ENCODE results near the gene BTN1A1. TPM values are rescaled to one million over a fixed set of nuclear protein-coding genes. Genes with fewer than 3 reads are reported as not detected.

BTN1A1 gene
- total and polyA plus RNA-seq, 9 of the 15 experiments (the other 6 are each of a cell fraction or from before 2014, with no cell fraction given) = 0.01 to 0.15 (median 0.06) TPM; not detected in 4

DNA sequence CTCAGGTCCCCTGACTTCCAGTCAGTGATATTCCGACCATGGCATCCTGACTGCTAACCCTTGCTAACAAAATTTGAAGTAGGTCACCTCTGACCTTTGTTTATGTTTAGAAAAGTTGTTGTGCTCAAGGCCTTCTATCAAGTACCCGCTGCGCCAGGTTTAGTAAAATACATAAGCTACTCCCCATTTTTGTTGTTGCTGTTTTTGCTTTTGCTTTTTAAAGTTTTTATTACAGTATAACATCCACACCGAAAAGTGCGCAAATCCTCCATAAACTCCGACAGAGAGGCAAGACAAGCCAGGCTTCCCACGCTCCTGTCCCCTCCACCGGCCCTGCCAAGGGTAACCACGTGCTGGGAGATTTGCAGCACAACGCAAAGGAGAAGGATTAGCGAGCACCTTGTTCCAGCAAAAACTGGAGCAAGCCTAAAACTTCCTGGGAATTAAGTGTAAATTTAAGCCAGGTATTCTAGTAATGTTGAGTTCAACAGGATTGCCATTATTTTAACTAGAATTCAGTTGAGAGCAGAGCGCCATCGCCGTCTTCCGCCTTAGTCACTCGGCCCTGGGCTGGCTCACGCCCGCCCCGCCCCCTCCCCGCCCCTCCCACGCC lies 20.2 kb downstream of the BTN1A1 start (continued):
- TF ChIP-seq ZNF589 (CRISPR knock-in tag; IDR thresholded peaks at IDR 0.05; ENCODE audit: low read depth) (peak; percentile 92), ZEB2 (IDR thresholded peaks at IDR 0.05) (peak; percentile 38; the same call in 1 of the 2 replicates), NFRKB (IDR thresholded peaks at IDR 0.05; ENCODE audit: low read depth) (peak; percentile 93), NCOA4 (IDR thresholded peaks at IDR 0.05; ENCODE audit: partially characterized antibody) (no peak), ZNF79 (CRISPR knock-in tag; IDR thresholded peaks at IDR 0.05; ENCODE audit: low read depth) (peak; percentile 84), ZNF311 (CRISPR knock-in tag; IDR thresholded peaks at IDR 0.05) (peak; percentile 96), RBM22 (IDR thresholded peaks at IDR 0.05; ENCODE audit: low read depth, low read length, poor library complexity, severe bottlenecking) (no peak), SUPT5H (IDR thresholded peaks at IDR 0.05) (peak; percentile 67), ZNF316 (IDR thresholded peaks at IDR 0.05) (no peak), ZKSCAN8 (CRISPR knock-in tag; IDR thresholded peaks at IDR 0.05) (peak; percentile 88), CREB1 (IDR thresholded peaks at IDR 0.05) (no peak), CREB1 (CRISPR knock-in tag; IDR thresholded peaks at IDR 0.05) (no peak), HDAC1 (IDR thresholded peaks at IDR 0.05) (peak in 1 of 2 experiments; percentile 90; a peak in 2 of 4 replicates)
- TF ChIP-seq, protein P1, sequence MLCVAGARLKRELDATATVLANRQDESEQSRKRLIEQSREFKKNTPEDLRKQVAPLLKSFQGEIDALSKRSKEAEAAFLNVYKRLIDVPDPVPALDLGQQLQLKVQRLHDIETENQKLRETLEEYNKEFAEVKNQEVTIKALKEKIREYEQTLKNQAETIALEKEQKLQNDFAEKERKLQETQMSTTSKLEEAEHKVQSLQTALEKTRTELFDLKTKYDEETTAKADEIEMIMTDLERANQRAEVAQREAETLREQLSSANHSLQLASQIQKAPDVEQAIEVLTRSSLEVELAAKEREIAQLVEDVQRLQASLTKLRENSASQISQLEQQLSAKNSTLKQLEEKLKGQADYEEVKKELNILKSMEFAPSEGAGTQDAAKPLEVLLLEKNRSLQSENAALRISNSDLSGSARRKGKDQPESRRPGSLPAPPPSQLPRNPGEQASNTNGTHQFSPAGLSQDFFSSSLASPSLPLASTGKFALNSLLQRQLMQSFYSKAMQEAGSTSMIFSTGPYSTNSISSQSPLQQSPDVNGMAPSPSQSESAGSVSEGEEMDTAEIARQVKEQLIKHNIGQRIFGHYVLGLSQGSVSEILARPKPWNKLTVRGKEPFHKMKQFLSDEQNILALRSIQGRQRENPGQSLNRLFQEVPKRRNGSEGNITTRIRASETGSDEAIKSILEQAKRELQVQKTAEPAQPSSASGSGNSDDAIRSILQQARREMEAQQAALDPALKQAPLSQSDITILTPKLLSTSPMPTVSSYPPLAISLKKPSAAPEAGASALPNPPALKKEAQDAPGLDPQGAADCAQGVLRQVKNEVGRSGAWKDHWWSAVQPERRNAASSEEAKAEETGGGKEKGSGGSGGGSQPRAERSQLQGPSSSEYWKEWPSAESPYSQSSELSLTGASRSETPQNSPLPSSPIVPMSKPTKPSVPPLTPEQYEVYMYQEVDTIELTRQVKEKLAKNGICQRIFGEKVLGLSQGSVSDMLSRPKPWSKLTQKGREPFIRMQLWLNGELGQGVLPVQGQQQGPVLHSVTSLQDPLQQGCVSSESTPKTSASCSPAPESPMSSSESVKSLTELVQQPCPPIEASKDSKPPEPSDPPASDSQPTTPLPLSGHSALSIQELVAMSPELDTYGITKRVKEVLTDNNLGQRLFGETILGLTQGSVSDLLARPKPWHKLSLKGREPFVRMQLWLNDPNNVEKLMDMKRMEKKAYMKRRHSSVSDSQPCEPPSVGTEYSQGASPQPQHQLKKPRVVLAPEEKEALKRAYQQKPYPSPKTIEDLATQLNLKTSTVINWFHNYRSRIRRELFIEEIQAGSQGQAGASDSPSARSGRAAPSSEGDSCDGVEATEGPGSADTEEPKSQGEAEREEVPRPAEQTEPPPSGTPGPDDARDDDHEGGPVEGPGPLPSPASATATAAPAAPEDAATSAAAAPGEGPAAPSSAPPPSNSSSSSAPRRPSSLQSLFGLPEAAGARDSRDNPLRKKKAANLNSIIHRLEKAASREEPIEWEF (CRISPR knock-in tag; IDR thresholded peaks at IDR 0.05) = peak; percentile 94
- TF ChIP-seq, protein P2, sequence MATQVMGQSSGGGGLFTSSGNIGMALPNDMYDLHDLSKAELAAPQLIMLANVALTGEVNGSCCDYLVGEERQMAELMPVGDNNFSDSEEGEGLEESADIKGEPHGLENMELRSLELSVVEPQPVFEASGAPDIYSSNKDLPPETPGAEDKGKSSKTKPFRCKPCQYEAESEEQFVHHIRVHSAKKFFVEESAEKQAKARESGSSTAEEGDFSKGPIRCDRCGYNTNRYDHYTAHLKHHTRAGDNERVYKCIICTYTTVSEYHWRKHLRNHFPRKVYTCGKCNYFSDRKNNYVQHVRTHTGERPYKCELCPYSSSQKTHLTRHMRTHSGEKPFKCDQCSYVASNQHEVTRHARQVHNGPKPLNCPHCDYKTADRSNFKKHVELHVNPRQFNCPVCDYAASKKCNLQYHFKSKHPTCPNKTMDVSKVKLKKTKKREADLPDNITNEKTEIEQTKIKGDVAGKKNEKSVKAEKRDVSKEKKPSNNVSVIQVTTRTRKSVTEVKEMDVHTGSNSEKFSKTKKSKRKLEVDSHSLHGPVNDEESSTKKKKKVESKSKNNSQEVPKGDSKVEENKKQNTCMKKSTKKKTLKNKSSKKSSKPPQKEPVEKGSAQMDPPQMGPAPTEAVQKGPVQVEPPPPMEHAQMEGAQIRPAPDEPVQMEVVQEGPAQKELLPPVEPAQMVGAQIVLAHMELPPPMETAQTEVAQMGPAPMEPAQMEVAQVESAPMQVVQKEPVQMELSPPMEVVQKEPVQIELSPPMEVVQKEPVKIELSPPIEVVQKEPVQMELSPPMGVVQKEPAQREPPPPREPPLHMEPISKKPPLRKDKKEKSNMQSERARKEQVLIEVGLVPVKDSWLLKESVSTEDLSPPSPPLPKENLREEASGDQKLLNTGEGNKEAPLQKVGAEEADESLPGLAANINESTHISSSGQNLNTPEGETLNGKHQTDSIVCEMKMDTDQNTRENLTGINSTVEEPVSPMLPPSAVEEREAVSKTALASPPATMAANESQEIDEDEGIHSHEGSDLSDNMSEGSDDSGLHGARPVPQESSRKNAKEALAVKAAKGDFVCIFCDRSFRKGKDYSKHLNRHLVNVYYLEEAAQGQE (IDR thresholded peaks at IDR 0.05; ENCODE audit: borderline replicate concordance) = peak; percentile 29; the same call in 1 of the 2 replicates
- TF ChIP-seq, protein P2 (CRISPR knock-in tag; IDR thresholded peaks at IDR 0.05; ENCODE audit: low read depth) = peak; percentile 77
